Muscle of leg (tissue), 11 donors: ENCODE measurements around the gene DDX39A. TPM values are rescaled to one million over a fixed set of nuclear protein-coding genes. Genes with fewer than 3 reads are reported as not detected.

Source experiments
- DNase-seq: peaks from one replicate; pipeline ENCODE4 v3.0.0; 2013
- H3K27ac ChIP-seq: one replicate; pipeline ENCODE4 v1.5.1; 2013; ENCODE audit warnings: mild to moderate bottlenecking, low read length, control low read depth
- H3K27me3 ChIP-seq: one replicate; pipeline ENCODE4 v1.6.1; 2013; ENCODE audit warnings: low read length; ENCODE audit not compliant: control insufficient read depth, insufficient read depth
- H3K36me3 ChIP-seq: one replicate; pipeline ENCODE4 v1.6.1; 2013; ENCODE audit warnings: low read length; ENCODE audit not compliant: control insufficient read depth, insufficient read depth
- H3K4me1 ChIP-seq: one replicate; pipeline ENCODE4 v1.6.1; 2013; ENCODE audit warnings: low read length; ENCODE audit not compliant: control insufficient read depth, insufficient read depth
- H3K4me3 ChIP-seq: one replicate; pipeline ENCODE4 v1.5.1; 2013; ENCODE audit warnings: low read length, control low read depth
- H3K9me3 ChIP-seq: replicated peaks from 2 replicates; pipeline ENCODE4 v1.6.1; 2013; ENCODE audit warnings: low read depth, low read length; ENCODE audit not compliant: control insufficient read depth
- WGBS: methylation state at CpG from one replicate; pipeline ENCODE4 v1.1.5; 2013; ENCODE audit warnings: missing lambda C conversion rate; ENCODE audit not compliant: insufficient coverage; 5-methylcytosine and 5-hydroxymethylcytosine counted together
- polyA plus RNA-seq, 8 donors: library from polyadenylated mRNA; unstranded; fragments of 120-200 nt; gene quantifications; one replicate each; pipeline versions ENCODE4 v1.2.1 to v1.2.3, GENCODE V29; 2013; ENCODE audit warnings: inconsistent platforms in 1 of 8, low replicate concordance in 1 of 8; ENCODE audit not compliant: insufficient read length in 8 of 8, insufficient read depth in 1 of 8
- total RNA-seq: library from RNA; stranded (reverse); fragments of 120-200 nt; gene quantifications from one replicate; pipeline ENCODE4 v1.2.4, GENCODE V29; 2013

DDX39A gene
- total and polyA plus RNA-seq, 9 donors: 34.8 to 52.9 (median 45.2) TPM

DNA sequence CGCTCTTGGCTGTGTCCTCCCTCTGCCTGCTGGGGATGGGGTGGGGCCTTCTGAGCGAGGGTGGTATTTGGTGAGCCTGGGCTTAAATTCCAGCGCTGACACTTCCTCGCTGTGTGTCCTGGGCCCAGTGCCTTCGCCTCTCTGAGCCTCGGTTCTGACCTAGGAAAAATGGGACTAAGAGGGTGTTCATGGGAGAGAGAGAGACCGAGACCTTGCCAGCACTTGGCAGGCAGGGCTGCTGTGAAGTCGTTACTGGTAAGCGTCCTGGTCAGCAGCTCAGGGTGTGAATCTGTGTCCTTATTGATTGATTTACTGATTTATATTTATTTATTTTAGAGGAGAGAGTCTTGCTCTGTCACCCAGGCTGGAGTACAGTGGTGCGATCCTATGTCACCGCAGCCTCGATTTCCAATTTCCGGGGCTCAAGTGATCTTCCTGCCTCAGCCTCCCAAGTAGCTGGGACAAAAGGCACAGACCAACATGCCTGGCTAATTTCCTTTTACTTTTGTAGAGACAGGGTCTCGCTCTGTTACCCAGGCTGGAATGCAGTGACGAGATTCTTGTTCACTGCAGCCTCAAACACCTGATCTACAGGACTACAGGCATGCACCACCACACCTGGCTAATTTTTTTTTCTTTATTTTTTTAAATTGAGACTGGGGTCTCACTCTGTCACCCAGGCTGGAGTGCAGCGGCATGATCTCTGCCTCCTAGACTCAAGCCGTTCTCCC, 16.3 kb upstream of the DDX39A start:
- Histone ChIP-seq H3K36me3 (peaks cover 10% of the 10 kb centered on the region), H3K27ac (peak overlapping the region; percentile 52), H3K4me1 (peaks cover 28% of the 10 kb centered on the region), H3K9me3 (no peaks in the 10 kb centered on the region), H3K27me3 (peaks cover 11% of the 10 kb centered on the region), H3K4me3 (no peak overlapping the region)
- 82% methylated on average over 13 of the region's 17 CpGs for WGBS
- DNase-seq: no peak

DNA sequence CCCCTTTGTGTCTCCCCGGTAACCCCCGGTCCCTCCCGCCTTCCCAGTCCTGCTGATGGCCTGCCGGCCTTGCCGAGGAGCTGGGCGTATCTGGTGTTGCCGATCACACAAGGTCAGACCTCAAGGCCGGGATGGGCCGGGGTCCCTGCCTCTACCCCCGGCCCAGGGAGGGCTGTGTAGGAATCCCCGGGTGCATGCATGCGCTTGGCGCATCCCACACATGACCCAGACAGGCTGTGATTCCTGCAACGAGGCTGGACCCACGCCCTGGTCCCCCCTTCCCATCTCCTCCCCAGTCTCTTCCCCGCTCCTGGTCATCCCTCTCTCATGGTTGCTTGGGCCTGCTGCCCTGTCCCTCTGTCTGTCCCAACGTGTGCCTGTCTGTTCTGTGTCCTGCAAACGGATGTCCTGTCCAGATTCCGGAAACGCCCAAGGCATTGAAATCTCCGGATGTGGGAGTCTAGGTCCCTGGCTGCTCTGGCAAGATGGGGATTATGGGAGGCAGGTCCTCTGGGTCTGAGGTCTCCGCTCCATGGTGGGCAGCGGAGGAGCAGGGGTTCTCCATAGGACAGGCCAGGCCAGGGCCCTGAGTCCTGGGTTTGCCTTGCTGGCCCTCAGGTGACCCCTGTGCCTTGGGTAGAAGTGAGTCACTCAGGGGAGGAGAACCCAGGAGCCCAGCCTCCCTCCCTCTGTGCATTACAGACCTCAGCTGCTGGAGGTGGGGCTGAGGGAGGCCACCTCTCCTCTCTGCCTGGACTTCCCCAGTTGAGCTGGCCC, 15.6 kb upstream of the DDX39A start:
- Histone ChIP-seq H3K36me3 (peaks cover 10% of the 10 kb centered on the region), H3K9me3 (no peaks in the 10 kb centered on the region), H3K27me3 (peaks cover 11% of the 10 kb centered on the region), H3K27ac (peak overlapping the region; percentile 76), H3K4me3 (peak overlapping the region; percentile 73), H3K4me1 (peaks cover 21% of the 10 kb centered on the region)
- WGBS: 41% methylated on average over 21 of the region's 23 CpGs
- DNase-seq: peak; percentile 46

DNA sequence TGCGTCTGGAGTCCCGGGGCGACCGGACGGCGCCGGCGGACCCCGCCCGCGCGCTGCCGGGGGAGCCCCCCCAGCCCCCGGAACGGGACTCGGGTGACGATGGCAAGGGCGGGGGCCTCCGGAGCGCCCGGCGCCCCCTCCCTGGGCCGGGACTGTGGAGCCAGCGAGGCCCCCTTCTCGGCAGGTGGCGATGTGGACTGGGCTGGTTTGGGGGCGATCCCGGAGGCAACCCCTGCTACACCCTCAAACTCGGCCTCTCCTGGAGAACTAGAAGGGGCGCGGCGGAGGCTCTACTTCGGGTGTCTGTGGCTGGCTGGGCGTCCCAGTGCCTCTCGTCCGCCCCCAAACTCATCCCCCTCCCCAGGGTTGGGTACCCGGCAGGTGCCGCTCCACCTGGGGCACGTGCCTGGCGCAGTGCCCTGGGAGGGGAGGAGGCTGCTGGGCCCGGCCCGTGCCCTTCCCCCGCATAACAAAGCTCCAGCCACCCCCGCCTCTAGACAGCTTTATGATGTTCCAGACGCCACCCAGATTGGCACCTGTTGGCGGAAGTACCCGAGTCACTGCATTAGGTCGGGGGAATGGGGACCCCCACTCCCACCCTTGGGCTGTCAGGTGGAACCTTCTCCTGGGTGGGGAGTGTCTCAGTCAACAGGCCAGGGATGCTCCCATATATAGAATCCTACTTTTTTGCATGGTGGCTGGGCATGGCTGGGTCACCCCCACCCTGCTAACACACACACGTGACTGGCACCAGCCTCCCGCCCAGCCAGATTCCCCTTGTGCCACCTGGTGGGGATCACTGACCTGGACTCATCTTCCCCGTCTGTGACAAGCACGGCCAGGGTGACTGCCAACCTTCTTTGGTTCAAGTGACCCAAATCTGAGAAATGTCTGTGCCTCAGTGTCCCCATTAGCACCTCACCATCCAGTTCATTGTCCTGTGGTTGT, 14.7 kb upstream of the DDX39A start:
- DNase-seq: peak; percentile 43
- WGBS: 5% methylated on average over 32 of the region's 52 CpGs
- H3K4me3 ChIP-seq: peak overlapping the region; percentile 73
- peak overlapping the region; percentile 76 for H3K27ac ChIP-seq
- peaks cover 21% of the 10 kb centered on the region for H3K4me1 ChIP-seq
- H3K9me3 ChIP-seq: no peaks in the 10 kb centered on the region
- peaks cover 11% of the 10 kb centered on the region for H3K27me3 ChIP-seq
- H3K36me3 ChIP-seq: peaks cover 10% of the 10 kb centered on the region

DNA sequence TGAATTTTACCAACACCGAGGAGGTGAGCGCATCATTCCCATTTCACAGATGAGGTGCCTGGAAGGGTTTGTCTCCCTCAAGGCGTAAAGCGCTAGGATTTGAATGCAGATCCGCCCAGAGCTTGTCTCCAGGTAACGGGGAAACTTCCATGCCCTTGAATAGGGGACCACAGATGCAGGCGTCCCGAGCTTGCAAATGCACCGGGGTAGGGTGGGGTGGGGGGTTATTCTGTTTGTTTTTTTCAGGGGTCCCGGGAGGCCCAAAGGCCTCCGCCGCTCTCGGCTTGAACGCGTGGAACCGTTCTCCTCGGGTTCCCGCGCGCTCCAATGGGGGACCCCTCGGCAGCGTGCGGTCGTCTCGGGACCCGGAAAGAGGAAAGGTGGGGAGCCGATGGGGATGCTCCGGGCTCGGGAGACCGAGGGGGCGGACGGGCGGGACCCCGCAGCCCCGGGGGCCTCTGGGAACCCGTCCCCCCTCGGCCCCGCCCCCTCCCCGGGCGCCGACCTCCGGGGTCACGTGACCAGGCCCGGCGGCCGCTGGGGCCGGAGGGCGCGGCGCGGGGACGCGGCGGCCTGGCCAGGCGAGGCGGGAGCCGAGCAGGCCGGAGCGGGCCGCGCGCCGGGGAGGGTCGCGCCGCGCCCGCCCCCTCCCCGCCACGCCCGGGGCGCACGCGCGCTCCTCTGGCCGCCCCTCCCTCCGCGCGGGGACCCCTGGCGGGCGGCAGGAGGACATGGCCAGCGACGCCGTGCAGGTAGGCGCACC, 13.8 kb upstream of the DDX39A start, which contains the start of gene PKN1:
PKN1 (plus strand) TSS at position 516 of the 763 bp plus-strand sequence; CDS start at position 732, 216 bp downstream.
- Histone ChIP-seq H3K27ac (peak within 1 kb of the TSS; percentile 76), H3K27me3 (peaks cover 11% of the 10 kb centered on the region), H3K9me3 (no peaks in the 10 kb centered on the region), H3K4me1 (peaks cover 21% of the 10 kb centered on the region), H3K4me3 (peak within 1 kb of the TSS; percentile 76), H3K36me3 (peaks cover 10% of the 10 kb centered on the region)
- peak; percentile 81 for DNase-seq
- WGBS: 1% methylated on average over 72 of the region's 85 CpGs

DNA sequence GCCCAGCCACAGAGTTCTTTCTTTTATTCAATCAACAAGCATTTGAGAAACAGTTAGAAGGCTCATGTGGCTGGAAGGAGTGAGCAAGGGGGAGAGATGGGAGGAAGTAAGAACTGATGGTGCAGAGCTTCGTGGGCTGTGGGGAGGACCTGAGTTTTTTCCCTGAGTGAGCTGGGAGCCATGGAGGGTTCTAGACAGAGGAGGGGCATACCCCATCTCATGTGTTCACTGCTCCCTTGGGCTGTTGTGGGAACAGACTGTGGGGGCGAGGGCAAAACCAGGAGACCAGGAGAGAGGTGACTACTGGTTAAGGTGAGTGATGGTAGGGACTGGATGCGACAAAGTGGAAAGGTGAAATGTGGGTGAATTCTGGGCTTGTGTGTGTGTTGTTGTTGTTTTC, 11.6 kb upstream of the DDX39A start:
- H3K4me1 ChIP-seq: peaks cover 21% of the 10 kb centered on the region
- DNase-seq: no peak
- 75% methylated on average over 1 of the region's 3 CpGs for WGBS
- no peaks in the 10 kb centered on the region for H3K36me3 ChIP-seq
- no peak overlapping the region for H3K4me3 ChIP-seq
- H3K27ac ChIP-seq: no peak overlapping the region
- peaks cover 11% of the 10 kb centered on the region for H3K27me3 ChIP-seq
- no peaks in the 10 kb centered on the region for H3K9me3 ChIP-seq

DNA sequence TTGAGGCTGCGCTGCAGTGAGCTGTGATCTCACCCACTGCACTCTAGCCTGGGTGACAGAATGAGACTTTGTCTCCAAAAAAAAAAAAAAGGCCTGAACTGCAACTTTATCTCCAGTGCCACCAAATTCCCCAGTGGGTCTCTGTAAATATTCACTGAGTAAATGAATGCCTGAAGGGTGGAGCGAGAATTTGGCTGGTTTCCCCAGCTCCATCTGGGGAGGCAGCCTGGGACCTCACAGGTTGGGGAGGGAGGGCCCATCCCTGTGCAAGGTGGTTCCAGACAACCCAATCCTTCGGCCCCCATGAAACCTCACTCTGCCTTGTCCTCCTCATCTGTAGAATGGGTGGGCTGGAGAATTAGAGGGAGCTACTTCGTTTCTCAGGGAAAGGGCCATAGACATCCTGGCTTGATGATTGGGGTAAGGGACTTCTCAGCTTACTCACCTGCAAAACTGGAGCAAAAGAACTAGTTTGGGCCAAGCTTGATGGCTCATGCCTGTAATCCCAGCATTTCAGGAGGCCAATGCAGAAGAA, 9.8 kb upstream of the DDX39A start:
- H3K27ac ChIP-seq: no peak overlapping the region
- H3K4me3 ChIP-seq: no peak overlapping the region
- no peaks in the 10 kb centered on the region for H3K9me3 ChIP-seq
- peaks cover 8% of the 10 kb centered on the region for H3K4me1 ChIP-seq
- no peak for DNase-seq
- H3K27me3 ChIP-seq: peaks cover 11% of the 10 kb centered on the region
- WGBS: 81% methylated on average over 3 of the region's 4 CpGs
- H3K36me3 ChIP-seq: no peaks in the 10 kb centered on the region

DNA sequence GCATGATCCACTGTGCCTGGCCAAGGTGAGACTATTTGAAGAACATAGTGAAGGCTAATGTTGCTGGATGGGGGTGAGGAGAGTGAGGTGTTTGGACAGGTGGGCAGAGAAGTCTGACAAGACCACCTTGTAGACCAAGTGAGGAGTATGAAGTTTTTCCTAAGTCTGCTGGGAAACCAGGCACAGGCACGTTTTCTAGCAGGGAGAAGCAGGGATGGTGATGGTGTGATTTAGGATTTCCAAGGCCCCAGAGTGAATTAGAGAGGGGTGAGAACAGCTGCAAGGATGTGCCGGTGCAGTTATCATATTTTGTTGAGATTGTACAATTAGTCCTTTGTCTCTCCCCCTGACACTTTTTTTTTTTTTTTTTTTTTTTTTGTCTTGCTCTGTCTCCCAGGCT, 8.3 kb upstream of the DDX39A start:
- Histone ChIP-seq H3K27me3 (peaks cover 11% of the 10 kb centered on the region), H3K9me3 (no peaks in the 10 kb centered on the region), H3K4me3 (no peak overlapping the region), H3K4me1 (no peaks in the 10 kb centered on the region), H3K36me3 (no peaks in the 10 kb centered on the region), H3K27ac (no peak overlapping the region)
- 43% methylated on average over 1 of the region's 2 CpGs for WGBS
- DNase-seq: no peak

DNA sequence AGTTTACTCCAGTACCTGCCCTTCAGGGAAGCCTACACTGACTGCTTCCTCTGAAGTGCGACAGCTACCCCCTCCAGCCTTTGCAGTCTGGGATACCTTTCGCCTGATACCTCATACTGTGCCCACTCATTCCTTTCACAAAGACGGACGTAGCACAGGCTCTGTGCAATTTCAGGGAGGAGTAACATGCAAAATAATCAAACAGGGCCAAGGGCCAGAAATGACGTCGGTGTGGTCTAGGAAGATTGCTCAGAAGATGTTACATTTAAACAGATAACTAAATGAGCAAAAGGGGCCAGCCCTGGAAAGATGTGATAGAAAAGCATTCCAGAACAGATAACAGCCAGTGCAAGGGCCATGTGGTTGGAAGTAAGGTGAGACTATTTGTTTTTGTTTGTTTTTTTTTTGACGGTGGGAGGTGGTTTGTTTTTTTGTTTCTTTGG, 6.6 kb upstream of the DDX39A start:
- H3K4me3 ChIP-seq: no peak overlapping the region
- no peak overlapping the region for H3K27ac ChIP-seq
- 55% methylated on average over 4 of the region's 7 CpGs for WGBS
- no peaks in the 10 kb centered on the region for H3K9me3 ChIP-seq
- no peaks in the 10 kb centered on the region for H3K4me1 ChIP-seq
- H3K27me3 ChIP-seq: peaks cover 2% of the 10 kb centered on the region
- no peaks in the 10 kb centered on the region for H3K36me3 ChIP-seq
- no peak for DNase-seq

DNA sequence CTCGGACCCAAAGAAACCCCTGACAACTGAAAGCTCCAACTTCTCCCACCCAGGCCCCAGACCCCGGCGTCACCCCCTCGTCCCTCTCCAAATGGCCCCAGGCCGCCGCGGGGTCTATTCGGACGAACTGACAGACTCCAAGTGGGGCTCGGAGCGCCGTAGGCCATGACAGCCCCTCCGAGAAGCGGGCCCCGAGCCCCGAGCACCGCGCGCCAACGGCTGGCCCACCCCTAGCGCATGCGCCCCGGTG, 360 bp downstream of the DDX39A start:
- peak overlapping the region; percentile 94 for H3K4me3 ChIP-seq
- no peaks in the 10 kb centered on the region for H3K27me3 ChIP-seq
- WGBS: under 1% methylated on average over 22 of the region's 23 CpGs
- H3K27ac ChIP-seq: peak overlapping the region; percentile 99
- H3K36me3 ChIP-seq: peaks cover 11% of the 10 kb centered on the region
- H3K9me3 ChIP-seq: no peaks in the 10 kb centered on the region
- H3K4me1 ChIP-seq: peaks cover 25% of the 10 kb centered on the region
- no peak for DNase-seq
